HG02798 (cell line): ENCODE measurements around the gene ANO2.

ENCODE experiments used
- ATAC-seq: cut with Tn5 transposase; IDR thresholded peaks from one replicate; pipeline ENCODE4 v1.9.1; 2021; ENCODE audit warnings: mild to moderate bottlenecking; ENCODE audit not compliant: unreplicated experiment, poor library complexity

Gene ANO2

DNA sequence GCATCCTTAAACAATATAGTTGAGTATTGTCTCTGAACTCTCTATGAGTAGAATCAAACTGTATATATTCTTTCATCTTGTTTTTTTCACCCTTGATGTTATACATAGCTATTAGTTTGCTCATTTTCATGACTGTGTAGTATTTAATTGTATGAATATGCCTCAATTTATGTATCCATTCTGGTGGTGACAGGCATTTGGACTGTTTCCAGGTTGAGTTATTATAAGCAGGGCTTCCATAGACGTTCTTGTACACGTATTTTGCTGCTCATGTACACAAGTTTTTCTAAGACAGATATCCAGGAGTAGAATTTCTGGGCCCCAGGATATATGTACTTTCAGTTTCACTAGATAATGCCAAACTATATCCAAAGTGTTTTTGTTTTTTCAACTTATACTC is 301.8 kb downstream of the ANO2 start:
- no peak for ATAC-seq

DNA sequence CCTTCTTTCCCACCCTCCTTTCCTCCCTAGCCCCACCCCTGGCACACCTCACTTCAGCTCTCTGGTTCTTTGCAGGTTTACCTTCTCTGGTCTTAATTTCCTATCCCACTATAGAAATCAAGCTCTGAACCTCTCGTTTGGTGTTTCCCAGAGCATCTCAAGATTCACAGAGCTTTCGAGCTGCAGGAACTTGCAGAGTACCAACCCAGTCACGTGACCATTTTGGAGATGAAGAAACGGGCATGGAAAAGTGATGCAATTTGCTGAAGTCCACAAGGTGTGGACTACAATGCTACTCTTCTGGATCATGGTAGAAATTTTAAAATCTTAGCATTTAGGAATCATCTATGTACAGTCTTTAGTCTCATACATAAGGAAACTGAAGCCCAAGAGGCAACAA is 307.4 kb downstream of the ANO2 start:
- ATAC-seq = no peak

DNA sequence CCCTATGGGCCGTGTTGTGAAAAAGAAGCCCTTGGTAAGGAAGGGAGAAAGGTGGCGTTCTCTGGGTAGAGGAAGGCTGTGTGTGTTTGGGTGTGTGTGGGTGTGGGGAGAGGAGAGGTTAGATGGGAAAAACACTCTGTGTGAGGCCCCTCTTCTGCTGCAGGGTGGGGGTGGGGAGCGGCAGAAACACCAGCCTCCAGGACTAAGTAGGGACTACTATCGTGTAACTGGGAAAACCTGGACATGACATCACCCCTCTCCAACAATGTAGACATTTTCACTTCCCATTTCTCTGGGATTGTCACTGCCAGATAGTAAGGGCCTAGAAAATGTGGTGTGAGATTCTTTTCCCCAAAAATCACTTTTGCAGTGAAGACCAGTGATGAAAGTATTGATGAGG is 308.2 kb downstream of the ANO2 start:
- no peak for ATAC-seq

DNA sequence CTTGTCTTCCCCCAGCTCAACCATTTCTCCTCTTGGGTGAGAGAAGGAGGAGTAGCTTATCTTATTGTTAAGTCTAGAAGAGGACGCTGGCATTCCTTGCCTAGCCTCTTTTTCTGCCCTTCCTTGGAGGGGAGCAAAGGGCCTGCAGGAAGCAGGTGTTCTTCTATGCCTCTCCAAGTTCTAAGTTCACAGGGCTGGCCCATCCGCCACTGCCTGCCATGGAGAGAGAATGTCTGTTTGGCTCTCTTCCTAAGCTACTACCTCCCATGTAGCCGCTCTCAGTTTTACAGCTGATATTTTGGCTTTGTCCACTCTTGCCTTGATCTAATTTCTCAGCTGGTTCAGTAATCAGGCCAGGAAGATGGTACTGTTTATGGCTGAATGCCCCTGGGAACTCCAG is 312.0 kb downstream of the ANO2 start:
- no peak for ATAC-seq

DNA sequence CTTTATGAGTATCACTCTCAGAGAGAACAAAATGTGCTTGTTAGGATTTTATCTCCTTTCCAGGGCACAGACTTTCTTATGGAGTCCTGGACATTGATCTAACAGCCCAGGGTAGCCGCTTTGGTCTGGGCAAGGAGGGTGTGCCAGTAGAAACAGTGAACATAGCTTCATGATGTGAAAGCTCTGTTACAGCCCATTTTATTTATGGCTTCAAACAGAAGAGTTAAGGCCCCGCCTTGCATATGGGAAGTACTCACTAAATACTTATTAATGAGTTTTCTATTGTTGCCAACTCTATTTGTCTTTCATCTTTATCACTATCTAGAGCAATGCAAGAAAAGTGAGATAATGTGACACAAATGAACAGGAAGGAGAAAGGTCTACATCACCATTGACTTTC is 312.6 kb downstream of the ANO2 start:
- ATAC-seq = no peak

DNA sequence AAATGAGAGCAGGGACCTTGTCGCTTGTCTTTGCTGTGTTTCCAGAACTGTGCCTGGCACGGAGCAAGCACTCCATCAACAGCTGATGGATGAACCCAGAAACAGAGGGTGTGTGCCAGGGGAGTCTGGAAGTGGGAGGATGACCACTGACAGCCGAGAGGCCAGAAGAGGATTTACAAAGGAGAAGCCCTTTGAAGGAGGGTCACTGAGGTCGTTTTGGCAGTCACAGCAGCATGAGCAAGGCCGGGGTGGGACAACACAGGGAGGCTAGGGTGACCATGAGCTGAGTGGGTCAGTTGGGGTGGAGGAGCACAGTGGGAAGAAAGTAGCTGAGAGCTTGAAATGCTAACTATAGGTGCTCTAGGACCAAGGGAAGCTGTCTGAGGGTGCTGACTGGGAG is 313.6 kb downstream of the ANO2 start:
- ATAC-seq = no peak

DNA sequence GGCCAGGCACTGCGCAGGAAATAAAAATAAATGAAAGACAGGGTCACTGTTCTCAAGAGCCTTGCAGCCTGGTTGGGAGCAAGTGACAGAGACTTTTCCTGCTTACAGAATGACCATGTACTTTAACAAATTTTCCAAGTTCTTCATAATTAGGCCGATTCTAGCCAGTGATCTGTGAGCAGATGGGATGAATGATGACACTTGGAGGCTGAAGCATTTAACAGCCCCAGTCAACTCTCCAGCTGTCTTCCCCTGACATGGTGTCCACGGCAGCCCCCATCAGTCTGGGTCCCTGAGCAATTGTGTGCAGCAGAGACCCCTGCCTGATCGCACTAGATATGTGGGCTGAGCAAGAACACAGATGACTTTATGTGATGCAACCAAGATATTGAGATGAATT is 314.3 kb downstream of the ANO2 start:
- ATAC-seq = no peak

DNA sequence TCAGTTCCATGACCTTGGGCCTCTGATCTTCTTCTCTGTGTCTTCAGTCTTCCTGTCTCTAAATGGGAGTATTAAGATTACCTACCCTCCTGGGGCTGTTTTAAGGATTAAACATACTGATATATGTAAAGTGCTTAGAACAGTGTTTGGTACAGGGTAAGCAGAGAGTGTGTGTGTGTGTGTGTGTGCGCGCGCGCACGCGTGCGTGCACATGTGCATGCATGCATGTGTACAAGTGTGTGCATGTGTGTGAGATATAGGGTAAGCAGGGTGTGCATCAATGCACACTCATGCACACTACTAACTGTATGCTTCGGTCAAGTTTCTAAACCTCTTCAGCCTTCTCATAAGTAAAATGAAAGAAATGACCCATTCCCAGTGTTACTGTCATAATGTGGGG is 316.6 kb downstream of the ANO2 start:
- no peak for ATAC-seq

DNA sequence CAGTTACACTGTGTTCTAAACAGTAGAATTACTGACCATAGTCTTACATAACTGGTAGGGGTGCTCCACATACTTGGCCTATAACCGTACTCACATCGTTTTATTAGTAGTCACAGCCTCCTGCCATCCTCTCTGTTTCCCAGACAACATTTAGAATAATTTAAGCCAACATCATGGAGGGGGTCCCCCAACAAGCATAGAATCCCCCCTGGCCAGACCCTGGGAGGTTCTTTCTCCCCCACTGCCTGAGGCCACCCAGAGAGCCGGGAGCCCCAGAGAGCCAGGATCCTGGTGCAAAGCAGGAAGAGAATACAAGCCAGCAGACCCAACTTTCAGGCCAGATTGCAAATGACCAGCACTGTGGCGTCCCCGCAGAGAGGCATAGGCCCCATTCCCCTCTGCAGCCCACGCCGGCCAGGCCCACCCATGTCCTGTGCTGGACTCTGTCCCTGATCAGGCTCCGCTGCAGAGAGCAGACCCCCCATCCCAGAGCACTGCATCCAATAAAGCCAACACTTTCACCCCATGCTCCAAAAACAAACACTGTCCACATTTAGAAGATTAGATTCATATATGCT is 317.9 kb downstream of the ANO2 start:
- no peak for ATAC-seq

DNA sequence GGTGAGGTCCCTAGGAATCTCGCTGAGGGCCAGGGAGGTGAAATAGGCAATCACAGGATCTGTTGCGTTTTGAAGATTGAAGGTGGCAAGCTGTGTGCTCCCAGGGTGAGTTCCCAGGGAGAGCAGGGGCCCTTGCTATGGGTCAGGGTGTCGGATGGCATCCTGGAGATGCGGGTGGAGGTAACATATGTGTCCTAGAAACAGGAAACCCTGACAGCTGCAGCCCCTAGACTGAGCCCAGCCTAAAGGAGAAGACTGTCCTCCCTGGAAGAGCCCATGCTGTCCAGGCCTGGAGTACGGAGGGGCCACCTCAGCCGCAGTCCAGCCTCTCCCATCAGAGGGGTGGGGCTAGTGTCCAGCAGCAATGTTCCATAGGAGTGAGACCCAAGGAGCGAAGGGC is 318.9 kb downstream of the ANO2 start:
- no peak for ATAC-seq

DNA sequence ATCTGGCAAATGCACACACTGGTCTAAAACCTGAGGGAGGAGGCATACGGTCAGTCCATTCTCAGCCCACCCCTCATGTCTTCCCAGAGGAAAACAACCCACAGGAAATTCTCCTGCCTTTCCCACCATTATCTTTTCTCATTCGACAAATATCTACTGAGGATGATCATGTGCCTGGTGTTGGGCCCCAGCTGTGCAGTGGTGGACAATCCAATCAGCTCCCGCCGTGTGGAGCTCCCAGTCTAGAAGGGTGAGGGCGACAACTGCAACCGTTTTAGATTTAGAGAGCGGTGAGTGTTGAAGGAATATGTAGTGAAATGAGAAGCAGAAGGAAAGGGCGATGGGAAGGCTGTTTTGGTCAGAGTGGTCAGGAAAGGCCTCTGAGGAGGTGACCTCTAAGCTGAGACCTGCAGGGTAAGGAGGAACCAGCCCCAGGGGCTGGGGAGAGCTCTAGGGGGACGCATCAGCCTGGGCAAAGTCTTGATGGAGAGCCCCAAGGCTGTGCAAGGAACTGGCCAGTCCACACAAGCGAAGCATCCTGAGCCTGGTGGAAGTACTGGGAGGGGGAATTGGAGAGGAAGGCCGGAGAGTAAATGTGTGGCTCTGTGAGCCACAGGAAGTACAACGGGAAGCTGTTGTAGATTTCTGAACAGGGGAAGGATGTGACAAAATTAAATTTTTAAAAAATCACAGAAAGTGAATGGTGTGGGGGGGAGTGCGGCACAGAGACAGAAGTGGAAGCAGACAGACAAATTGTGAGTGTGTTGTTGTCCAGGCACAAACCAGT is 320.4 kb downstream of the ANO2 start:
- no peak for ATAC-seq

DNA sequence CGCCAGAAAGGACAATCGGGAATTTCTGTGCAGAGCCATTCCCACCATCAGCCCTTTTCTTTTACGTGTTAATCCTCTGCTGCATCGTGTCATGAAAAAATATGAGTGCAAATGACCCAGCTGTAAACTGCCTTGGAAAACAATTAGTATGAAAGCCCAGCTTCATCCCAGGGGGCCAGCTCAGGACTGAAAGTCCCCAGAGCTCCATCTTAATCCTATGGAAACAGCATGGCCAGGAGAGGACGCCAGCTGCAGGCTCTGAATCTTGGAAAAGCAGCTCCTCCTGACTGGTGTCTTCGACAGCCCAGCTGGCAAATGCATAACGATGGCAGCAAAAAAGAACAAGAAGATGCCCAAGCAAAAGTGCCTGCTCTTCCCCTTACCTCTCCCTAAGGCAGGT is 321.6 kb downstream of the ANO2 start:
- no peak for ATAC-seq

DNA sequence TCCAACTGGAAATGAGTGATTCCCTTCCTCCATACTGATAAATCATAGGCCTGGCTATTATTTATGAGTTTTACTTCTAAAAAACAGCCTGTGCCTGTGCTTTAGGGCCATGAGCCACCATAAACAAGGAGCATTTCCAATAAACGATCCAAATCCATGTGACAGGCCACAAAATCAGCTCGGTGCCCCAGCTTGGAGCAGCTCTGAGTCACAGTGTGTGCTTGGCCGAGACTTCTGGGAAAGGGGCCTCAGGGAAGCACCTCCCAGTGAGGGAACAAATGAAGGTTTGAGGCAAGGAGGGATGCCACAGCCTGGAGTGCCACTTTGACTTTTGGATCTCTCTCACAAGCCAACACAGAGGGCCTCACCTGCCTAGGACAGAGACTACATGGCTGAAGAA is 322.8 kb downstream of the ANO2 start:
- no peak for ATAC-seq

DNA sequence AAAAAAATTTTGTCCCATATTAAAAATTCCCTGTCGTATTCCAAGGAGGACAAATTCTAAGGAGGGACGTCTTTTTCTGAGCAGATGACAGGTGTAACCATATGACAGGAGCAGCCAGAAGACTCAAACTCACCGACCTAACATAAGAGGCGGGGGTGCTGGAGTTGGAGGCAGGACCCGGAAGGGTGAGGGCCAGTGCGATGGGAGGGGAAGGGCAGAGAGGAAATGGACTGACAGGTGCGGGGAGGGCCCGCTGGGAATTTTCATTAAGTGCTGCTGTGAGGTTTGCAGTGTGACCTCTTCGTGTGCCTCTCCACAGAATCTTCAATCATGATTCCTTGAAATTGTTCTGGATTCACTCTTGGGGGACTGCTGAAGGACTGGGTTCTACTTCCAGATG is 323.7 kb downstream of the ANO2 start:
- ATAC-seq = no peak

DNA sequence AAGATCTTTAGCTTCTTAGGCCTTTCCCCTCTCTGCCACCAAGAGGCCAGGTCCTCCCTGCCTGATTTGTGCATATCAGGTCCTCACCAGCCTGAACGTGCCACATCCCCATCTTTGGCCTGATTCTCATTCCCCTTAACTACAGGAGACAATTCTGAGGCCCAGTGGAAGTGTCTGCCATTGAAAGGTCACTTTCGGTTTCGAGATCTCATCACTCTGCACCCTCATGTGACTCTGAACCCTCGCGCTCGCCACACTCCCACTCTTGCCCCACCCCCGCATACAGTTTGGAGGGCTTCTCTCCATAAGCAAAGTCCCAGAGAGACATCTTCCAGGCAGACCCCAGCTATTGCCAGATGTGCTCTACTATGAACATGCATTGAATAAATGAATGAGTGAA is 324.2 kb downstream of the ANO2 start:
- no peak for ATAC-seq

DNA sequence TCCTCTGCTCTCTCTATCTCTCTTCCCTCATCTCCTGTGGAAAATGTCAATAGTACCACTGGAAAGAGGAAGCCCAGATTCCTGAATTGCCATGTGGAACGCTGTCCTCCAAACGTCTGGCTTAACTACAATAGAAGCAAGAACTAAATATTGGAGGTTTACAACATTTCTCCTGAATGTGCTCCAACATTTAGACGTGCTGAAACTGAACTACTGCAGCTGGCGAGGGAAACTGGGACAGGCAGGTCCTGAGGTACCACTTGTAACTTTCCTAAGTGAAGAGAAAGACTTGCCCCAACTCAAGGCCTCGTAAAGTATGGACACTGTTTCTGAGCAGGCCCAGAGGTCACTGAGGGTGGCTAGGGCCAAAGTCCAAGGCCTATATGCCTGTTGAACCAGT is 325.4 kb downstream of the ANO2 start:
- no peak for ATAC-seq

DNA sequence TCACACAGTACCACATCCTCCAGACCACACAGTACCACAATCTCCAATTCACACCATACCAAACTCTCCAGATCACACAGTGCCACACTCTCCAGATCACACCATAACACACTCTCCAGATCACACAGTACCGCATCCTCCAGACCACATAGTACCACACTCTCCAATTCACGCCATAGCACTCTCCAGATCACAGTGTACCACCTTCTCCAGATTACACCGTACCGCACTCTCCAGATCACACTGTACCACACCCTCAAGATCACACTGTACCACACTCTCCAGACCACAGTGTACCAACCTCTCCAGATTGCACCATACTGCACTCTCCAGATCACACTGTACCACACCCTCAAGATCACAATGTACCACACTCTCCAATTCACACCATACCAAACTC is 328.2 kb downstream of the ANO2 start:
- no peak for ATAC-seq

DNA sequence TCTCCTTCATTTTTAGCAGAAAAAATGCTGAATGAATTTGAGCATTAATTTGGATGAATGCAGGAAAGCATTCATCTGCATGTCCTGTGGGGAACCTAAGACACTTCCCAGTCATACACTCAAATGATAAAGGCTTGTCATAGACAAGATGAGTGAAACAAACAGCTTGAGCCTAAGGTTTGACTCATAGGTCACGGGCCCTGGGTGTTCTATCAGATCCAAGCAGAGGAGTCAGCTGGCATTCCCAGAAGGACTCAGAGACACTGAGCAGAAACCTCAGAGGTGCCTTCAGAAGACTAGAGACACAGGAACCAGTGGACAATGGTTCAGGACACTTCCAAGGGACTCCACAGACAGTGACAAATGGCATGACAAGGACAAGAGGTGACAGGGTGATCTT is 329.3 kb downstream of the ANO2 start:
- no peak for ATAC-seq

DNA sequence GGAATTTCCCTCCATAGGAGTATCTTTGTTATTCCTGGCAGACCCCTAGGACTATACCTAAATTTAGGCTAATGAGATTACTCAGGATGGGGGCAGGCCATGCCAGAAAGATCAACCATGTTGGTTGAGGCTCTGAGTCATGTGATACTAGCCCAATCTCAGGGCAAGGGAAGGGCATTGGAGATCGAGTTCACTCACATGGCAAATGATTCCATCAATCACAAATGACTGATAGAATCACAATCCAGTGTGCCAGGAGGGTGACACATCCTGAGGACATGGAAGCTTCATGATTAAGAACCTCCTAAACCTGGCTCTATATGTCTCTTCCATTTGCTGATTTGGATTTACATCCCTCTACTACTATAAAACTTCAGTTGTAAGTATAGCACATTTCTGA is 330.8 kb downstream of the ANO2 start:
- ATAC-seq = no peak

DNA sequence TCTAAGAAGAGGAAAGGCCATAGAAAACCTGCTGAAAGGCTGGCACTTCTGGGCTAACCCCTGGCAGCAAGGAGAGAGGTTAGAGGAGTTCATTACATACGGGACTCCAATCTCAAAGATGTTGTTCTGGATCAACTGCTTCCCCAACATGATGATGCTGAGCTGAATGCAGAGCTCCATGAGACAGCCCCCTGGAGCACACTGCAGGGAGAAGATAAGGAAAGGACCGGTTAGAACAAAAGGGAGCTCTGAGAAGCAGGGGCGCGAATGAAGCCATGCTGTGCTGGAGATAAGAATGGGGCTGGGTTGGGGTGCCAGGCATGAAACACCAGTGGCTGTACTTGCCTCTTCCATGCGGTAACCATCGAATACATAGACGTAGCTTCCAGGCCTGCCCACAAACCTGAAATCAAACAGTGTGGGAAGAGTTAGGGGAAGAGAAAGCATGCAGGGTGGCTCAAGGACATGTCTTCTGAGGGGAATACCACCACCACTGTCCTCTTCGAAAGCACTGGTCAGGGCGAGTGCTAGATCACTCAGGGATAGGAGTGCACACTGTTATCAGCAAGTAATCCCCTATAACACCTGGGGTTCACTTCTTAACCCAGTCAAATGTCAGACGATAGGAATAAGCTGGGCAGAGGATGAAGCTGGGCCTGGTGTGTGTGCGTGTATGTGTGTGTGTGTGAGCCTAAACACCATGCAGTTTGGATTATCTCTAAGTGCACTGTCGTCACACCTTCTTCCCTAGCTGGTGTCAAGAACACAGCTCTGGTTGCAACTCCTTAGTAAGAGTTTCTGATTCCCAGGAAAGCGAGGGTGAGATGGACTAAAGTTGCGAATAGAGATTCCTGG is 332.3 kb downstream of the ANO2 start:
- ATAC-seq = no peak

DNA sequence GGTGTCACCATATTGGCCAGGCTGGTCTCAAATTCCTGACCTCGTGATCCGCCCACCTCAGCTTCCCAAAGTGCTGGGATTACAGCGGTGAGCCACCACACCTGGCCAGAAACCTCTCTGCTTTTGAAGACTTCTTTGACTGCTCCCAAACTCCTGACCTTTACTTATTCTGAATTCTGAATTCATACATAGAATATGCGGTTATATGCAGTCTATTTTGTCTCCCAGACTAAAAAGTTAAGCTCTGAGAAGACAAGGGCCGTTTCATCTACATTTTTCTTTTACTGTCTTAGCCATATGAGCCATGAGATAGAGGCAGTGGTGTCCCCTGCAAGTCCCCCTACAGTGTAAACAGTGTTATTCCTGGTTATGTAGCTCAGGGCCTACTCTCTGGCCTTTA is 333.9 kb downstream of the ANO2 start:
- ATAC-seq = no peak

DNA sequence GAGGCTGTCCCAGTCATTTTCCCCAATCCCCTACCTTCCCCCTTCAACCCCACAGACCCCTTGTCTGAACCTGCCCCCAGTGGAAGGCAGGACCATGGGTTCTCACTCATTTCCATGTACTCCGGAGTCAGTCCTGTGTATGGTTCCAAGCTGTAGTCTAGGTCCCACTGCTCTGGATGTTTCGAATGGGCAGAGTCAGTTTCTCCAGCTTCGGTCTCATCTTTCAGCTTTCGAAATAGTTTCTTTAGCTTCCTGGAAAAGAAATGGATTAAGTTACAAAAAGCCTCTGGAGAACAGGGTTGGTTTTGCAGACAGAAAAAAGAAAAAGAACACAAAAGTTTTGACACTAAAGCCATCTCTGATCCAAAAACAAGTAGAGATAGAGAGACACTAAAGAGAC is 345.7 kb downstream of the ANO2 start:
- no peak for ATAC-seq
